ENCODE data around the gene DNAH9.

- TF ChIP-seq CTCF (IDR thresholded peaks at IDR 0.05) (no peak), POLR2A (IDR thresholded peaks at IDR 0.05) (no peak)
These were observed 216.5 kb downstream of the DNAH9 start for GRCh38 chr17:11814655-11815262.

Measured in right lobe of liver (tissue), 4 donors.